HCT116 (cell line): ENCODE data around the gene B4GALNT3. TPM values are rescaled to one million over a fixed set of nuclear protein-coding genes. Genes with fewer than 3 reads are reported as not detected.

Source experiments
- ATAC-seq: fragments of 200-7000 bp; cut with Tn5 transposase; 2 replicates; pipeline ENCODE4 v1.9.1; 2020; ENCODE audit warnings: mild to moderate bottlenecking, moderate library complexity
- BruUV-seq: library from RNA; stranded (reverse); fragments of 400-500 nt; replicated peaks from 2 replicates; lab custom pipeline; 2021; lab: Mats Ljungman, UMichigan
- CTCF ChIA-PET: fragments of 300-600 bp; sonication (Branson Sonifier 250); formaldehyde crosslinking; loops from one replicate; lab custom pipeline; 2021; ENCODE audit warnings: antibody characterized with exemption; lab: Charles Lee
- POLR2A ChIA-PET: fragments of 300-600, 350-600 bp; sonication (Branson Sonifier 250); formaldehyde crosslinking; loops from one replicate; lab custom pipeline; 2021; ENCODE audit warnings: antibody characterized with exemption; lab: Charles Lee
- RAD21 ChIA-PET, 2 experiments: fragments of 300-600 bp; sonication (Branson Sonifier 250); formaldehyde crosslinking; loops; one replicate each; lab custom pipeline; 2023; ENCODE audit warnings: low total read pairs in 2 of 2; ENCODE audit not compliant: uncharacterized antibody in 2 of 2, unreplicated experiment in 2 of 2, low non-redundant PET in 1 of 2; lab: Charles Lee
- DNase-seq: peaks from one replicate; pipeline ENCODE4 v3.0.0-alpha.2; 2010; ENCODE audit warnings: low read depth, low spot score
- H2AFZ ChIP-seq: fragments of 200-600 bp; shearing (Covaris generic), sonication (generic); 2 replicates; pipeline ENCODE4 v1.6.1; 2017; ENCODE audit warnings: low read depth, mixed run types, mixed read lengths, antibody characterized with exemption, low read length; ENCODE audit not compliant: poor library complexity, severe bottlenecking
- H3K27ac ChIP-seq: 2 replicates; pipeline ENCODE4 v1.5.1; 2012; ENCODE audit warnings: low read depth, low read length
- H3K27me3 ChIP-seq: fragments of 200-600 bp; sonication (generic); 2 replicates; pipeline ENCODE4 v1.6.1; 2016; ENCODE audit warnings: mixed run types, low read length, mixed read lengths; ENCODE audit not compliant: insufficient read depth
- H3K36me3 ChIP-seq, 2 experiments: fragments of 200-500 bp in 1 of 2; fragments of 200-600 bp in 1 of 2; sonication (Bioruptor generic) in 1 of 2; sonication (generic) in 1 of 2; 2 replicates each; pipeline versions ENCODE4 v1.5.1 to v1.6.1; 2014 to 2016; ENCODE audit warnings: low read length in 2 of 2, inconsistent platforms in 1 of 2, mixed read lengths in 1 of 2, mixed run types in 1 of 2; ENCODE audit not compliant: insufficient read depth in 2 of 2, control insufficient read depth in 1 of 2
- H3K4me1 ChIP-seq, 2 experiments: fragments of 200-600 bp in 1 of 2; sonication (generic) in 1 of 2; 2 replicates each; pipeline versions ENCODE4 v1.5.1 to v1.6.1; 2012 to 2017; ENCODE audit warnings: low read length in 2 of 2, inconsistent platforms in 1 of 2, mild to moderate bottlenecking in 1 of 2, mixed read lengths in 1 of 2, mixed run types in 1 of 2, moderate library complexity in 1 of 2; ENCODE audit not compliant: insufficient read depth in 2 of 2, control insufficient read depth in 1 of 2
- H3K4me2 ChIP-seq: fragments of 200-600 bp; sonication (generic); 2 replicates; pipeline ENCODE4 v1.6.1; 2017; ENCODE audit warnings: mixed run types, low read length, mixed read lengths
- H3K4me3 ChIP-seq, 2 experiments: fragments of 200-600 bp in 1 of 2; sonication (generic) in 1 of 2; replicated peaks in 1 of 2; 2 replicates each; pipeline ENCODE4 v1.5.1; 2011 to 2016; ENCODE audit warnings: low read length in 2 of 2, control low read depth in 1 of 2, low read depth in 1 of 2, mild to moderate bottlenecking in 1 of 2, mixed read lengths in 1 of 2, mixed run types in 1 of 2
- H3K79me2 ChIP-seq: fragments of 200-600 bp; sonication (generic); 2 replicates; pipeline ENCODE4 v1.6.1; 2017; ENCODE audit warnings: mild to moderate bottlenecking, mixed run types, low read length, moderate library complexity, mixed read lengths; ENCODE audit not compliant: insufficient read depth
- H3K9ac ChIP-seq: fragments of 200-600 bp; sonication (generic); 2 replicates; pipeline ENCODE4 v1.6.1; 2016; ENCODE audit warnings: low read length, mixed read lengths
- H3K9me2 ChIP-seq: fragments of 200-600 bp; sonication (generic), shearing (Covaris generic); 2 replicates; pipeline ENCODE4 v1.6.1; 2017; ENCODE audit warnings: mixed run types, mild to moderate bottlenecking, moderate library complexity; ENCODE audit not compliant: insufficient read depth
- H3K9me3 ChIP-seq, 2 experiments: fragments of 200-500 bp in 1 of 2; fragments of 200-600 bp in 1 of 2; sonication (Bioruptor generic) in 1 of 2; sonication (generic) in 1 of 2; 2 replicates each; pipeline ENCODE4 v1.6.1; 2014 to 2017; ENCODE audit warnings: low read length in 2 of 2, mixed read lengths in 2 of 2, inconsistent platforms in 1 of 2, low read depth in 1 of 2, mild to moderate bottlenecking in 1 of 2, mixed run types in 1 of 2, moderate library complexity in 1 of 2; ENCODE audit not compliant: control insufficient read depth in 1 of 2, insufficient read depth in 1 of 2
- H4K20me1 ChIP-seq: fragments of 200-600 bp; sonication (generic), shearing (Covaris generic); 2 replicates; pipeline ENCODE4 v1.6.1; 2017; ENCODE audit warnings: mixed run types, mild to moderate bottlenecking, moderate library complexity; ENCODE audit not compliant: insufficient read depth
- ATF3 ChIP-seq: IDR thresholded peaks from 2 replicates; pipeline ENCODE4 v1.6.1; 2012
- CBX3 ChIP-seq: IDR thresholded peaks from 2 replicates; pipeline ENCODE4 v1.6.1; 2012; ENCODE audit warnings: low read depth
- CEBPB ChIP-seq: IDR thresholded peaks from 2 replicates; pipeline ENCODE4 v1.6.1; 2012; ENCODE audit warnings: low read depth
- EGR1 ChIP-seq: IDR thresholded peaks from 2 replicates; pipeline ENCODE4 v1.6.1; 2012; ENCODE audit warnings: low read depth
- ELF1 ChIP-seq: IDR thresholded peaks from 2 replicates; pipeline ENCODE4 v1.6.1; 2012; ENCODE audit warnings: low read depth, borderline replicate concordance
- EZH2 ChIP-seq: fragments of 200-600 bp; sonication (generic); IDR thresholded peaks from 2 replicates; pipeline ENCODE4 v1.6.1; 2017; ENCODE audit warnings: antibody characterized with exemption, mixed run types
- EZH2phosphoT487 ChIP-seq: fragments of 200-600 bp; IDR thresholded peaks from 2 replicates; pipeline ENCODE4 v1.6.1; 2018; ENCODE audit warnings: antibody characterized with exemption, borderline replicate concordance
- FOSL1 ChIP-seq: IDR thresholded peaks from 2 replicates; pipeline ENCODE4 v1.6.1; 2012; ENCODE audit warnings: low read depth
- JUND ChIP-seq: IDR thresholded peaks from 2 replicates; pipeline ENCODE4 v1.6.1; 2012
- POLR2AphosphoS5 ChIP-seq: IDR thresholded peaks from 2 replicates; pipeline ENCODE4 v1.6.1; 2011; ENCODE audit warnings: mild to moderate bottlenecking, low read depth, low read length, moderate library complexity
- RAD21 ChIP-seq: IDR thresholded peaks from 2 replicates; pipeline ENCODE4 v1.6.1; 2012; ENCODE audit warnings: low read depth, mild to moderate bottlenecking
- REST ChIP-seq: IDR thresholded peaks from 2 replicates; pipeline ENCODE4 v1.6.1; 2012; ENCODE audit warnings: low read depth
- SP1 ChIP-seq: IDR thresholded peaks from 2 replicates; pipeline ENCODE4 v1.6.1; 2012; ENCODE audit warnings: low read depth
- SRF ChIP-seq: IDR thresholded peaks from 2 replicates; pipeline ENCODE4 v1.6.1; 2012; ENCODE audit warnings: low read depth
- YY1 ChIP-seq: IDR thresholded peaks from 2 replicates; pipeline ENCODE4 v1.6.1; 2011; ENCODE audit warnings: low read length, low read depth, moderate library complexity, mild to moderate bottlenecking; ENCODE audit not compliant: insufficient replicate concordance; ENCODE audit errors: extremely low read depth
- intact Hi-C: fragments of 100-400 bp; cut with micrococcal nuclease; formaldehyde crosslinking; loops from 2 replicates; pipeline ENCODE4 v1.10.0; 2022
- total RNA-seq: library from RNA; stranded (reverse); gene quantifications from one replicate; pipeline ENCODE4 v1.2.1, GENCODE V29; 2021; ENCODE audit not compliant: unreplicated experiment
- TF ChIP-seq, protein P1 (sequence below): IDR thresholded peaks from 2 replicates; pipeline ENCODE4 v1.6.1; 2012

B4GALNT3 gene
- total RNA-seq, 1 experiment from 2014 or later = 18.2 TPM

- no peak overlapping the region for H3K9ac ChIP-seq
- ChIA-PET CTCF (no interaction called here), RAD21 (no interaction called here), POLR2A (no interaction called here)
- H2AFZ ChIP-seq = no peak overlapping the region
- H3K4me3 ChIP-seq = no peak overlapping the region
- no peaks in the 10 kb centered on the region for H4K20me1 ChIP-seq
- intact Hi-C loops = no loop called here
- DNase-seq (no peak), ATAC-seq (no peak)
- H3K4me2 ChIP-seq = no peak overlapping the region
- no peaks in the 10 kb centered on the region for H3K9me3 ChIP-seq
- H3K27ac ChIP-seq = no peak overlapping the region
- H3K36me3 ChIP-seq = no peaks in the 10 kb centered on the region
- TF ChIP-seq ATF3 (no peak), RAD21 (no peak), FOSL1 (no peak), CBX3 (no peak), CEBPB (no peak), EZH2 (no peak), POLR2AphosphoS5 (no peak), JUND (no peak), YY1 (no peak)
- no peaks in the 10 kb centered on the region for H3K79me2 ChIP-seq
- no TSS peak for BruUV-seq
- H3K4me1 ChIP-seq = peaks cover under 1 to 6% of the 10 kb centered on the region in 2 experiments; a peak in 3 of 4 replicates
- H3K9me2 ChIP-seq = no peaks in the 10 kb centered on the region
- no peaks in the 10 kb centered on the region for H3K27me3 ChIP-seq
These were observed 37.9 kb downstream of the B4GALNT3 start for GRCh38 chr12:497501-498160.

- no peaks in the 10 kb centered on the region for H3K27me3 ChIP-seq
- POLR2A ChIA-PET = no interaction called here
- H4K20me1 ChIP-seq = no peaks in the 10 kb centered on the region
- H3K27ac ChIP-seq = no peak overlapping the region
- H3K79me2 ChIP-seq = no peaks in the 10 kb centered on the region
- H3K4me2 ChIP-seq = no peak overlapping the region
- no peaks in the 10 kb centered on the region for H3K9me3 ChIP-seq
- ATAC-seq = no peak
- H2AFZ ChIP-seq = no peak overlapping the region
- no peaks in the 10 kb centered on the region for H3K9me2 ChIP-seq
- CTCF ChIA-PET = no interaction called here
- H3K36me3 ChIP-seq = no peaks in the 10 kb centered on the region
- intact Hi-C loops = no loop called here
- peaks cover 11 to 20% of the 10 kb centered on the region in 2 experiments for H3K4me1 ChIP-seq
- no peak overlapping the region for H3K9ac ChIP-seq
- no peak overlapping the region for H3K4me3 ChIP-seq
- RAD21 ChIA-PET = no interaction called here
- BruUV-seq = no TSS peak
- no peak for DNase-seq
- TF ChIP-seq, protein P1, sequence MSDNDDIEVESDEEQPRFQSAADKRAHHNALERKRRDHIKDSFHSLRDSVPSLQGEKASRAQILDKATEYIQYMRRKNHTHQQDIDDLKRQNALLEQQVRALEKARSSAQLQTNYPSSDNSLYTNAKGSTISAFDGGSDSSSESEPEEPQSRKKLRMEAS = no peak
- no peak for TF ChIP-seq CEBPB
- no peak for TF ChIP-seq EZH2phosphoT487
- no peak for TF ChIP-seq CBX3
- TF ChIP-seq ELF1 = no peak
- no peak for TF ChIP-seq FOSL1
- TF ChIP-seq YY1 = no peak
- TF ChIP-seq EGR1 = no peak
- no peak for TF ChIP-seq SRF
- no peak for TF ChIP-seq SP1
- TF ChIP-seq POLR2AphosphoS5 = no peak
- no peak for TF ChIP-seq REST
- TF ChIP-seq ATF3 = no peak
- TF ChIP-seq JUND = no peak
These were observed 40.2 kb downstream of the B4GALNT3 start for GRCh38 chr12:499837-500458.
